Fibroblast of skin of right quadriceps (primary cell): Measurements from ENCODE around the gene NDUFB11.

Source experiments
- DNase-seq: peaks from one replicate; pipeline ENCODE4 v3.0.0-alpha.2; 2013

The NDUFB11 gene

GRCh38 chrX:47174376-47174775 lies 29.9 kb upstream of the NDUFB11 start:
- DNase-seq = no peak

GRCh38 chrX:47172971-47173792 lies 28.7 kb upstream of the NDUFB11 start:
- DNase-seq = no peak

- no peak for DNase-seq
These were observed 28.0 kb upstream of the NDUFB11 start for GRCh38 chrX:47172549-47172948.

- DNase-seq = no peak
These were observed 27.5 kb upstream of the NDUFB11 start for GRCh38 chrX:47171996-47172395.

GRCh38 chrX:47170861-47171692 lies 26.6 kb upstream of the NDUFB11 start:
- no peak for DNase-seq

- DNase-seq = no peak
These were observed 25.4 kb upstream of the NDUFB11 start for GRCh38 chrX:47169726-47170515.

GRCh38 chrX:47169273-47169672 lies 24.8 kb upstream of the NDUFB11 start:
- no peak for DNase-seq

- no peak for DNase-seq
These were observed 24.1 kb upstream of the NDUFB11 start for GRCh38 chrX:47168495-47169073.

- no peak for DNase-seq
These were observed 21.6 kb upstream of the NDUFB11 start for GRCh38 chrX:47166126-47166525.

GRCh38 chrX:47164420-47164819 lies 19.9 kb upstream of the NDUFB11 start:
- no peak for DNase-seq

- DNase-seq = no peak
These were observed 18.6 kb upstream of the NDUFB11 start for GRCh38 chrX:47162927-47163583.

- no peak for DNase-seq
These were observed 16.3 kb upstream of the NDUFB11 start for GRCh38 chrX:47160781-47161180.

- DNase-seq = no peak
These were observed 14.3 kb upstream of the NDUFB11 start for GRCh38 chrX:47158781-47159180.

GRCh38 chrX:47158131-47158530 lies 13.6 kb upstream of the NDUFB11 start:
- no peak for DNase-seq

GRCh38 chrX:47156611-47157520 lies 12.4 kb upstream of the NDUFB11 start:
- no peak for DNase-seq

- DNase-seq = no peak
These were observed 6.9 kb upstream of the NDUFB11 start for GRCh38 chrX:47151435-47151834.

- DNase-seq = no peak
These were observed 4.4 kb upstream of the NDUFB11 start for GRCh38 chrX:47148946-47149345.

GRCh38 chrX:47146936-47147859 lies 2.7 kb upstream of the NDUFB11 start:
- DNase-seq = no peak

- no peak for DNase-seq
These were observed 1.8 kb upstream of the NDUFB11 start for GRCh38 chrX:47146121-47146935.
